Measurements from ENCODE around the gene LGR4. TPM values are rescaled to one million over a fixed set of nuclear protein-coding genes. Genes with fewer than 3 reads are reported as not detected.
"Not testable (repeated sequence)": the region's sequence is repeated elsewhere in the genome, so short reads cannot be mapped to it uniquely, and the experiment has no call there.

The LGR4 gene, protein sequence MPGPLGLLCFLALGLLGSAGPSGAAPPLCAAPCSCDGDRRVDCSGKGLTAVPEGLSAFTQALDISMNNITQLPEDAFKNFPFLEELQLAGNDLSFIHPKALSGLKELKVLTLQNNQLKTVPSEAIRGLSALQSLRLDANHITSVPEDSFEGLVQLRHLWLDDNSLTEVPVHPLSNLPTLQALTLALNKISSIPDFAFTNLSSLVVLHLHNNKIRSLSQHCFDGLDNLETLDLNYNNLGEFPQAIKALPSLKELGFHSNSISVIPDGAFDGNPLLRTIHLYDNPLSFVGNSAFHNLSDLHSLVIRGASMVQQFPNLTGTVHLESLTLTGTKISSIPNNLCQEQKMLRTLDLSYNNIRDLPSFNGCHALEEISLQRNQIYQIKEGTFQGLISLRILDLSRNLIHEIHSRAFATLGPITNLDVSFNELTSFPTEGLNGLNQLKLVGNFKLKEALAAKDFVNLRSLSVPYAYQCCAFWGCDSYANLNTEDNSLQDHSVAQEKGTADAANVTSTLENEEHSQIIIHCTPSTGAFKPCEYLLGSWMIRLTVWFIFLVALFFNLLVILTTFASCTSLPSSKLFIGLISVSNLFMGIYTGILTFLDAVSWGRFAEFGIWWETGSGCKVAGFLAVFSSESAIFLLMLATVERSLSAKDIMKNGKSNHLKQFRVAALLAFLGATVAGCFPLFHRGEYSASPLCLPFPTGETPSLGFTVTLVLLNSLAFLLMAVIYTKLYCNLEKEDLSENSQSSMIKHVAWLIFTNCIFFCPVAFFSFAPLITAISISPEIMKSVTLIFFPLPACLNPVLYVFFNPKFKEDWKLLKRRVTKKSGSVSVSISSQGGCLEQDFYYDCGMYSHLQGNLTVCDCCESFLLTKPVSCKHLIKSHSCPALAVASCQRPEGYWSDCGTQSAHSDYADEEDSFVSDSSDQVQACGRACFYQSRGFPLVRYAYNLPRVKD
- 1.6 and 1.7 TPM in 2 replicates for total RNA-seq

DNA sequence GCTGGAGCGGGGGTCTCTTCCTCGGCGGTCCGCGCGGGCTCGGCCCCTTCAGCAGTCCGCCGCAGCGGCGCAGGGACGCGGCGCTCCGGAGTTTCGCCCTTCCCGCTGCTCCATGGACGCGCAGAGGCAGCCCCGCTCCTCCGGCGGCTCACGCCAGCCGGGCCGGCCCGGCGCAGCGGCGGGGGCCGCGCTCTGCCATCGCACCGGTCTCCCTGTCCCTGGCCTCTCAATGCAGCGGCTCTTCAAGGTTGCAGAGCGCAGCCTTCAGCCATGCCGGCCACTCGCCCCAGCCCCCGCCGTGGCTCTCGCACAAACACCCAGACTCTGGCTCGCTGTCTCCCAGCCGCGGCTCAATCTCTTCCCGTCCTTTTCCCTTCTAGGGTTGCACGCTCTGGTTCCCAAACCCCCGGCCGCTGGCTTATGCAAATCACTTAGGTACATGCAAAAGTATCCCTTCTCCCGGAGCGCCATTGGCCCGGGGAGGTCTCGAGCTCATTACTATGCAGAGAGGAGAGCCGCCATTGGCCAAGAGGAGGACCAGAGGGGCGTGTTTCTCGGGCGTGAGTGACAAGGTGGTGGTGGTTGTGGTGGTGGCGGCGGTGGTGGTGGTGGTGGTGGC lies at the start of gene LGR4:
TSS of gene LGR4 (minus strand) at position 393 of the 619 bp plus-strand sequence. CDS start 488 bp downstream, outside the sequence.
- peak; percentile 93 to 95 for DNase-seq (ENCODE audit: low read depth in 2 of 2)

DNA sequence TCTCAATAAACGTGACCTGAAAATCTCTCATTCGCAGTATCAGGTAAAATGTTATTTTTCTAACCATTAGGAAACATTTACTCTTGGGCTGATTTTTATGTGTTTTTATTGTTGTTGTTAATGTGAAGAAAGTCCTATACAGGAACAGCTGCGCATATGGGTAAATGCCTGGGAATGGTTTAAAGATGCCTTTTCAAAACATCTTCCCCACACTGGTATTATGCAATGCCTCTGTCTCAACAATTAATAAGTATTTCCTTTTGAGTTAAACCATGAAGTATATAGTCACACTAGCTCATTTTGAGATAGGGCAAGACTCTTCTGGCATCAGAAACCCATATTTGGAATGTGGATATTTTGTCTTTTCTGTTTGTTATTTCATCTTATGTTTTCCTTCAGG lies 47.6 kb upstream of the LGR4 start:
- no peak for DNase-seq (ENCODE audit: low read depth in 2 of 2)

DNA sequence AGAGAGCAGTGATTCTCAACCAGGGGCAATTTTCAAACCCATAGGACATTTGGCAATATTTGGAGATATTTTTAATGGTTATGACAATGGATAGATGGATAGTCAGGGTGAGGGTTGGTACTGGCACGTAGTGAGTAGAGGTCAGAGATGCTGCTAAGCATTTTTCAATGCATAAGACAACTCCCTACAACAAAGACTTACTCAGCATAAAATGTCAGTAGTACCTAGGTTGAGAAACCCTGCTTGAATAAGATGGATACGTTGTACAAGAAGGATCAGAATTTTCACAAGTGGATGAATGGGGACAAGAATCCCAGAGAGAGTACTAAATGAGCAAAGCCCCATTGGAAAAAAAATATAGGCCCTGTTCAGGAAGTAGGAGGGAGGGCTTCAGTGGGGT lies 45.9 kb upstream of the LGR4 start:
- DNase-seq (ENCODE audit: low read depth in 2 of 2), result no peak

DNA sequence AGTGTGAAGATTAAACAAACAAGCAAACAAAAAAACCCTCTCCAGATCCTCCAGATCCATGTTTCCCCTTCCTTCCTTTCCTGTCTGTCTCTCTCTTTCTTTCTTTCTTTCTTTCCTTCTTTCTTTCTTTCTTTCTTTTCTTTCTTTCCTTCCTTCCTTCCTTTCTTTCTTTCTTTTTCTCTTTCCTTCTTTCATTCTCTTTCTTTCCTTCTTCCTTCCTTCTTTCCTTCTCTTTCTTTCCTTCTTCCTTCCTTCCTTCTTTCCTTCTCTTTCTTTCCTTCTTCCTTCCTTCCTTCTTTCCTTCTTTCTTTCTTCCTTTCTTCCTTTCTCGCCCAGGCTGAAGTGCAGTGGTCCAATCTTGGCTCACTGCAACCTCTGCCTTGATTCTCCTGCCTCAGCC lies 44.9 kb upstream of the LGR4 start:
- DNase-seq (ENCODE audit: low read depth in 2 of 2), result not testable (repeated sequence)

DNA sequence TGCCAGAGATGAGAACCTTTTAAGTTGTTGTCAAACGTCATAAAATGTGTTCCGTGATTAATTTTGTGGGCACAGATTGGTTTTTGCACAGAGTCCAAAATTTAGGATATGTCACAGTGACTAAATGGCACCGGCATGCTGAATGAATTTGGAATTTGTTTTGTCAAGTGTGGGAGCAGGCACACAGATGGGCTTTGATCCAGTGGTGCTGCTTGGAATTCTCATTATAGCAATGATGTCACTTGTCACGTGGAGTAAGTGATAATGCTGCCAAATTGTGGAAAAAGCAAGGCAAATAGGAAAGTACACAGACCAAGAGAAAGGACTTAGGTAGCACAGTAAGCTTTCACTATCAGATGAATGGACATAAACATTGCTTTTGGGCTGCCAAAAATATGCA lies 42.0 kb upstream of the LGR4 start:
- DNase-seq (ENCODE audit: low read depth in 2 of 2), result peak in 1 of 2 donors; percentile 35

DNA sequence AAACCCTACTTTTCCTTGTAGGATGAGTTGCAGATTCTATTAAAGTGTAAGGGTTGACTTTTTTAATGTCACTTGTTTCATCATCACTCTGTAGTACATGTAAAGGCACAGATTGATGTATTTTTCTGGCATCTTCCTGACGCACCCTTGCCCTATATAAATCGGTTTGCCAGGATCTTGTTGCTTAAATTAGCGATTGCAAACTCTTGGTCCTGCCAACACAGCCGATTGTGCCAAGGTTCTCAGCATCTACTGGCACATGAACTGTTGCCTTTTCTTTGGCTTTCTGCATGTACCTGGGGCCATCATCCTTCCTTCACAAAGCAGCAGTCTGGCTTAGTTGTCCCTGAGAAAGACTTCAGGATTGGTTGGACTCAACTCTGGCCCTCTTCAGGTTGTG lies 41.5 kb upstream of the LGR4 start:
- no peak for DNase-seq (ENCODE audit: low read depth in 2 of 2)

DNA sequence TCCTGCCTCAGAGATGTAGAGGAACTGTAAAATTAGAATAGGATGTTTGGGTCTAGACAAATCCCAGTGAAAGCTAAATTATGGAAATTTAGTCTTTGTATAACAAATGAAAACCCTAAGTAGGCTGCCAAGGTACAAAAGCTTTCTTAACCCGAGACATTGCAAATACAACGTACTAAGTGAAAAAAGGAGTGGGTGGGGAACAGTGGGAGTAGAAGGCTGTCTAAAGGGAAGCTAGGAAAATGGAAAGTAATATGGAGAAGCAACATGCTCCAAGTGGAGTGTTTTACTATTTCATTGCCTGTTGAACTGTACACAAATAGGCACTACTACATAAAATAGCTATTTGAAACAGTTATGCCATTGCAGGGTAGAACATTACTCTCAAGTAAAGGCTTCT lies 40.8 kb upstream of the LGR4 start:
- DNase-seq (ENCODE audit: low read depth in 2 of 2), result no peak

DNA sequence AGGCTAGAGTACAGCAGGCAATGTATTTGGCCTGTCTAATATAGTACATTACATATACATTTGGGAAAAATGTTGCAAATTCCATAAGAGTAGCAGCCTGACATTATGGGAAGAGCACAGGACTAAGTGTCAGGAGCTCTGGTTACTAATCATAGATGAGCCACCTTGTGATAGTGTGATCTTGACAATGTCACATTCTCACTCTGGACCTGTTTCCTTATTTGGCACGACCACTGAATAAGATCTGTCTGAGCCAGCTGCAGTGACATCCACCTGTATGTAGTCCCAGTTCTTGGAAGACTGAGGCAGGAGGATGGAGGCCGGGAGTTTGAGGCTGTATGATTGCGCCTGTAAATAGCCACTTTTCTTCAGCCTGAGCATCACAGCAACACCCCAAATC lies 39.6 kb upstream of the LGR4 start:
- DNase-seq (ENCODE audit: low read depth in 2 of 2), result no peak

DNA sequence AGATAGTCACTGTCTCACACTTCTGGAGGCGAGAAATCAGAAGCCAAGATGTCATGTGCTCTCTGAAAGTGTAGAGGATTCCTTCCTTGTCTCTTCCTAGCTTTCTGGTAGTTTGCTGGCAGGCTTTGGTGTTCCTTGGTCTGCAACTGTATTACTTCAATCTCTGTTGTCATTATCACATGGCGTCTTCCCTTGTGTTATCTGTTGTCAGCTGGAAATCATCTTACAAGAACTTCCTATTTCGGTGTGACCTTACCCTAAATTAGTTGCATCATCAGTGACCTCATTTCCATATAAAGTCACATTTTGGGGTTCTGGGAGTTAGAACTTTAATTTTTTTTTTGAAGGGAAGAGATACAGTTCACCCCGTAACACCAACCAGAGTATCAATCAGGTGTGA lies 37.3 kb upstream of the LGR4 start:
- no peak for DNase-seq (ENCODE audit: low read depth in 2 of 2)

DNA sequence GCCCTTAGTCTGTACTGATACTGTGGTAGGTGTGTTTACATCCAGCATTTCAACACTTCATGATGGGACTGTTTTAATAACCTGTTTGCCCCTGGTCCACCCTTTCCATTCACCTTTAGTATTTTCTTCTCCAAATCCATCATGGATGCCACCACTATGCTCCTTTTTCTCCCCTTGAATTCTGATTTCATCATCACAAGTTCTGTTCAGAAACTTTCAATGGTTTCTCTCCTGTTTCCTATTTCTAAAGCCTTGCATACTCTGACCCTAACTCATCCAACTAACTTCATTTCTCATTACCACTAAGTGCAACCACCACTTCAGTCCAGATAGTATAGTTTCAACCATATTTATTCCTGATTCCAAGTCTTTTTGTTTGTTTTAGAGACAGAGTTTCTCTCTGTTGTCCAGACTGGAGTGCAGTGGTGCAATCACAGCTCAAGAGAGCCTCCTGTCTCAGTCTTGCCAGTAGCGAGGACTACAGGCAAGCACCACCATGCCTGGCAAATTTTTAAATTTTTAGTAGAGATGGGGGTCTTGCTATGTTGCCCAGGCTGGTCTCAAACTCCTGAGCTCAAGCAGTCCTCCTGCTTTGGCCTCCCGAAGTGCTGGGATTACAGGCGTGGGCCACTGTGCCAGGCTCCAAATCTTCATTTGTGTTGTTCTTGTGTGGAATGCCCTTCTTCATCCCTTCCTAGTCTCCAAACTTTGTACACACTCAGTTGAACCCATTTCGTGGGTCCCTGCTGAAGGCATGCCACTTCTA lies 35.1 kb upstream of the LGR4 start:
- DNase-seq (ENCODE audit: low read depth in 2 of 2), result no peak

DNA sequence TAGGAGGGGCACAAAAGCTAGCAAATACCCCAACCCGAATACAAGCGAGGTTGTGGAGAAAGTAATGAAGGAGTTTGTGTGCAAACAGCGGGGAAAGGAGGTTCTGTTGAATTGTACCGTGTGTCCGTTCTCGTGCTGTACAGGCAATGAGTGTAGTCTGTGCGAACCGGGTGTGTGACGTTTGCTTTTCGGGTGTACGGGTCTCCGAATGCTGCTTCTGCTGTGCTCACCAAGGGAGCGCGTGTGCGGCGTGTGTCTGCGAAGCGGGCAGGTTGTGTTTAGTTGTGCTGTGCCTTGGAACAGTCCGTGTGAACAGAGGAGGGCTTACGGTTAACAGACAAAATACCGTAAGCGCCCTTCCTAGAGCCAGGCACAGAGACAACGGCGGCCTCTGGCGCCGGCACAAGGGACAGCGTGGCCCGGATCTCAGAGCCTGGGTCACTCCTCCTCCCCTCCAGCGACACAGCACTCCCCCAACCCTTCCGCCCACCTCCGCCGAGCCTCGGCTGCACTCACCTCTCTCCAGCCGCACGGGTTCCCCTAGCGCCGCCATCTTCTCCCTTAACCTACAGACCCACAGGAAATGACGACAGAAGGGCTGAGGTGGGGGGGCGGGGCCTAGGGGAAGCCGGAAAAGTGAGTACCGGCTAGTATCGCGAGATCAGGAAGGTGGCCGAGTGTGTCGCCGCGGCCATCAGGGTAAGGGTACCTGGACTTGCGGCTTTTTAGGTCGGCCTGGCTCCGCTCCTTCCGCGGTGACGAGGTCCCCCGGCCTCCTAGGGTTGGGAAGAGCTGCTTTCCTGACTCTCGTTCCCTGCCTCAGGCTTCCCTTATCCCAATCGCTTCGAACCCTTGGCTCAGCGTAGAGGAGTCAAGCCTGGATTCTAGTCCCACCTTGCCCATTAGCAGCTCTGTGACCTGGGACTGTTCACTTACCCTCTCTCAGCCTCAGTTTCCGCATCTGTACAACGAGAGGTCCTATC lies 33.9 kb upstream of the LGR4 start, which contains the start of gene LIN7C:
TSS of gene LIN7C (minus strand) at position 570 of the 983 bp plus-strand sequence. CDS start at position 553, 17 bp downstream.
- peak; percentile 95 to 97 for DNase-seq (ENCODE audit: low read depth in 2 of 2)

DNA sequence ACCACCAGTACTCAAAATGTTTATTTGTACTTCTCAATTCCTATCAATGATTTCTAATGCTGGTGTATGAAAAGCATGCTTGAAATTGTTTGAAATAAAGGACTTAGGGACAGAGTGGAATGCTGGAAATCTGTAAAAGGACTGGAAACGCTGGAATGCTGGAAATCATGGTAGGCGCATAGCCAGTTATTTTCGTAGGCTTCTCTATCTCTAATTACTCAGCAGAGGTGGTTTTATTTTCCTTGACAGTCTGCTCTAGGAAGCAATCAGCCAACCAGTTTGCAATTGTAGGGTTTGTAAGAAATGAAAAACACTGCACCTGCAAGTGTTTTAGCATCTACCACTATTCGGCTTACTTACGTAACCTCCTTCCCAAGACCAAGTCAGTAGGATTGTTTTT lies 33.2 kb upstream of the LGR4 start:
- peak in 1 of 2 donors; percentile 21 for DNase-seq (ENCODE audit: low read depth in 2 of 2)

DNA sequence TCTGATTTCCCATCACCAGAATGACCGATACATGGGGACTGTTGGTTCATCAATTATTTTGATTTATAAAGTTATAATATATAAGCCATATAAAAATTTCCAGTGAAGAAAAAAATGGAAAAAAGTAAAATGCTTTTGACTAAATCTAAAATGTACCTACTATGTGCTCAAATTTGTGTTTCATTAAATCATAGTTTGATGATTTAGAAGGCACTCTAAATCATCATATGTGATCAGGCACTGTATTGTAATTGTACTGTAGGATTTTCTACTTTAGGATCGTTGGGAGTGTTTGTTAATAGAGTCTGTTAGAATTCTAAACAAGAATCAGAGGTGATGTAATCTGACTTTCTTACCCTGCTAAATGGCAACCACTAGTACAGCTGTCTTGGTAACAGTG lies 31.6 kb upstream of the LGR4 start:
- DNase-seq (ENCODE audit: low read depth in 2 of 2), result no peak

DNA sequence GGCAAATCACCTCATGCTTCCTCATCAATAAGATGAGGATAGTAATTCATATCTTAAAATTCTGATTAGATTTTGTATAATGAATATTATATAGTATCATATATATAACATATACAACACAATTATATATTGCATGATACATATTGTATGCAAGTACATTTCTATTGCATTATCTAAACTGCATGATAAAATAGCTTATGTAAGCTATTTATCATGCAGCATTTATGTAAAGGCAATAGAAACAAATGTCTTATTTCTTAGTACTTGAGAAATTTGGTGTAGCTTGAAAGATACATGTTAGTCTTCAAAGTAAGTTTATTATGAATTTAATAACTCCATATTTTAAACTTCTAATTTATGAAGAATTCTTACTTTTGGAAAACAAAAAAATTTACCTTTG lies 28.5 kb upstream of the LGR4 start:
- no peak for DNase-seq (ENCODE audit: low read depth in 2 of 2)

DNA sequence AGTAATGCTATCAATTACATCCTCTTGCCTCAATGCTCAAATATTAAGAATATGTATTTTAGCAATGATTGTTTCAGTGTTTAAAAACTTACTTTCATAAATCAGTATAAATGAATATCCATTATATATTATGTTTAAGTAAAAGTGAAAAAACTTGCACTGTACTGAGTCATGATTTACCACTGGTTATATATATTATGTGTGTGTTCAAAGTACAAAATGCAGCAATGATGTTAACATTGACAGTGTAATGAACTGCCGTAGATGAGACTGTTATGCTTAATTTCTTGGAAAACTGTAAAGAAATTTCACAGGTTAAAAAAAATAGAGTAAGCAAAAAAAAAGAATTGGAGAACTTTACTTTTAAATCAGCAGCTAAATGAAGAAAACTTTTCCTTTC lies 25.3 kb upstream of the LGR4 start:
- no peak for DNase-seq (ENCODE audit: low read depth in 2 of 2)

DNA sequence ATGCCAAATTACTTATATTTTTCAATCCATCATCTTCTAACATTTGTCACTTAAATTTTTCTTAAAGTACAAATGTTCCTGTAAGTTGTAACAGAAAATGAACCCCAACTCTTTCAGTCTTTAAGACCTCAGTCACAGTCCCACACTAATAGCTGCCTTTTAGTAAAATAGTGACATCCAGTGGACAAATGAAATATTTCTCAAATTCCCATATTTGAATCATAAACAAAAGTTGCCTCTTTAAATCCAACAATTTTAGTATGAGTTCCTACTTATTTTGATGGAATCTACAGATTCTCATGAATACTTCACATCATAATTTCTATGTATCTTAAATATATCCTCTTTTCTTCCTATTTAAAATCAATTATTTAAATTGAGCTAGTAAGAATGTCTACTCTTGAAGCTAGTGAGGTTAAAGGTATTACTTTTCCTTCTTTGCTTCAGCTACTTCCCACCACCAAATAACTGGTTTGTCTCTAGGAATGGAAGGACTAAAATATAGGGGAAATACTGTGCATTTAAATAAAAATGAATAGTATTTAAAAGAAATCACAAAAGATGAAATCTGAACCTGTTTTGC lies 24.8 kb upstream of the LGR4 start:
- peak; percentile 36 to 37 for DNase-seq (ENCODE audit: low read depth in 2 of 2)

DNA sequence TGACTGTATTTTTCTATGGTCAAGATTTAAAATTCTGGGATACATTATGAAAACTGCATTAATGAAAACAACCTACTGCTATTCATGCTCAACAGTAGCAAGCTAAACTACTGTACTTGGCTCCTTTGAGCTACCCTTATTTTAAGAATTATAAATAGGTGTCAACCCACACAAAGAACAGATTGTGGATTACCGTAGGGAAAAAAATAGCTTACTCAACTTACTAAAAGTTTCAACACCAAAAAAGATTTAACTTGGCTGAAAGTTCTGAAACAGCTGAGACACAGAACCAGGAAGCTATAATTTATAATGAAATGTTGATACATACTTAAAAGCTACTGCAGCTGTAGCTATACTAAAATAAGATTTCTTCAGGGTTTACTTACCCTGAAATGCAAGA lies 23.9 kb upstream of the LGR4 start:
- no peak for DNase-seq (ENCODE audit: low read depth in 2 of 2)

DNA sequence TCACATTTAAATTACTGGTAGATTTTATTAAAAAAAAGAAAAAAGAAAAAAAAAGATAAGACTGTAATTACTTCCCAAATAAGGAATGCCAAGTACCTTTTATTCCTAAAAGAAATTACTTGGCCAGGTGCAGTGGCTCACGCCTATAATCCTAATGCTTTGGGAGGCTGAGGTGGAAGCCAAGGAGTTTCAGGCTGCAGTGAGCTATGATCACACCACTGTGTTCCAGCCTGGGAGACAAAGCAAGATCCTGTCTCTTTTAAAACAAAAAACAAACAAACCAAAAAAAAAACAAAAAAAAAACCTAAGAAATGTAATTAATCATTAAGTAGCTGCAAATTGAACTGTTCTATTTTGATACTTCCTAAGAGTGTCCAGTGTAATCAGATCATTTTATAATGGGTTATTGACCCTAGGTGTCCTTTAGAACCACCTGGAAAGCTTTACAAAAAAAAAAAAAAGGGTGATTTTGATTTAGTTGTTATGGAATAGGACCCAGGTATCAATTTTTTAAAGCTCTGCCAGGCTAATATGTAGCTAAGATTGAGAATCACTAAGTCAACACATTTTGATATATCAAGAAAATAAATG lies 23.2 kb upstream of the LGR4 start:
- DNase-seq (ENCODE audit: low read depth in 2 of 2), result no peak

DNA sequence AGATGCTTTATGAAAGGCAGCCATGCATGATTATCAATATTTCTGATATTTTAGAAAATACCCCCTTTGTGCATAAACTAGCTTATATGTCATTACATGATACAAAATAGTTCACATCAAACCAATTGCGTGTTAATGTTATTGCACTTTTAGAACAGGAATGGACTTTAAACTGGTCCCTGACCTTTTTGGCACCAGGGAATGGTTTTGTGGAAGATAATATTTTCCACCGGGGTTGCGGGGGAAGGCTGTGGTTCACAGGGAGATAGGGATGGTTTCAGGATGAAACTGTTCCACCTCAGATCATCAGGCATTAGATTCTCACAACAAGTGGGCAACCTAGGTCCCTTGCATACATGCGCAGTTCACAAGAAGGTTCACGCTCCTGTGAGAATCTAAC lies 16.5 kb upstream of the LGR4 start:
- no peak for DNase-seq (ENCODE audit: low read depth in 2 of 2)
